A549 (cell line): ENCODE data around the gene SLC43A1.

Experiments used
- CHD2 ChIP-seq: fragments of 150-350 bp; IDR thresholded peaks from 2 replicates; pipeline ENCODE4 v1.6.1; 2014; ENCODE audit warnings: low read length; ENCODE audit not compliant: partially characterized antibody
- POLR2A ChIP-seq: IDR thresholded peaks from 2 replicates; pipeline ENCODE4 v1.6.1; 2012; ENCODE audit warnings: mild to moderate bottlenecking, low read length

GRCh38 chr11:57457643-57458023, 57.9 kb downstream of the SLC43A1 start:
- TF ChIP-seq POLR2A (no peak), CHD2 (no peak)
